HTERT RPE-1 (cell line): ENCODE data around the gene ZNF672.
"Not testable (repeated sequence)": the region's sequence is repeated elsewhere in the genome, so short reads cannot be mapped to it uniquely, and the experiment has no call there.

Experiments used
- in situ Hi-C: fragments of 300-500 bp; cut with MboI; formaldehyde crosslinking; loops from 4 replicates; pipeline ENCODE4 v1.14.3; 2020; ENCODE audit warnings: low sequenced_read_pairs

Gene ZNF672

GRCh38 chr1:248837781-248838356 is at the start of gene ZNF672:
Gene ZNF672 (plus strand): TSS chr1:248838224. CDS start chr1:248847275, 9,051 bp downstream.
- in situ Hi-C loops, result no loop called here

- in situ Hi-C loops, result no loop called here
Observed at GRCh38 chr1:248788327-248788726, 49.7 kb upstream of the ZNF672 start.

- in situ Hi-C loops, result not testable (repeated sequence)
Observed at GRCh38 chr1:248789337-248789736, 48.7 kb upstream of the ZNF672 start.

GRCh38 chr1:248790456-248790855 is 47.6 kb upstream of the ZNF672 start:
- in situ Hi-C loops, result no loop called here

GRCh38 chr1:248791010-248791409 is 47.0 kb upstream of the ZNF672 start:
- in situ Hi-C loops, result no loop called here

GRCh38 chr1:248792342-248792741 is 45.7 kb upstream of the ZNF672 start:
- in situ Hi-C loops, result no loop called here

GRCh38 chr1:248793592-248793991 is 44.4 kb upstream of the ZNF672 start:
- in situ Hi-C loops, result no loop called here

- in situ Hi-C loops, result not testable (repeated sequence)
Observed at GRCh38 chr1:248794663-248795062, 43.4 kb upstream of the ZNF672 start.

GRCh38 chr1:248798791-248799190 is 39.2 kb upstream of the ZNF672 start:
- in situ Hi-C loops, result no loop called here

GRCh38 chr1:248800459-248800858 is 37.6 kb upstream of the ZNF672 start:
- in situ Hi-C loops, result no loop called here

GRCh38 chr1:248802454-248802853 is 35.6 kb upstream of the ZNF672 start:
- in situ Hi-C loops, result no loop called here

- in situ Hi-C loops, result not testable (repeated sequence)
Observed at GRCh38 chr1:248803501-248803900, 34.5 kb upstream of the ZNF672 start.

GRCh38 chr1:248804771-248805681 is 33.0 kb upstream of the ZNF672 start:
- in situ Hi-C loops, result no loop called here

GRCh38 chr1:248805876-248806275 is 32.1 kb upstream of the ZNF672 start:
- in situ Hi-C loops, result no loop called here

GRCh38 chr1:248807067-248807737 is 30.8 kb upstream of the ZNF672 start:
- in situ Hi-C loops, result no loop called here

- in situ Hi-C loops, result no loop called here
Observed at GRCh38 chr1:248808876-248809275, 29.1 kb upstream of the ZNF672 start.

- in situ Hi-C loops, result no loop called here
Observed at GRCh38 chr1:248810000-248810726, 27.9 kb upstream of the ZNF672 start.

- in situ Hi-C loops, result no loop called here
Observed at GRCh38 chr1:248810727-248811513, 27.1 kb upstream of the ZNF672 start.

GRCh38 chr1:248811514-248812490 is 26.2 kb upstream of the ZNF672 start:
- in situ Hi-C loops, result no loop called here
